T-helper 17 cell (primary cell): Measurements from ENCODE around the gene ZWILCH. TPM values are rescaled to one million over a fixed set of nuclear protein-coding genes. Genes with fewer than 3 reads are reported as not detected.

Source experiments
- ATAC-seq: fragments of 150-1000 bp; cut with Tn5 transposase; 2 replicates; pipeline ENCODE4 v1.10.0; 2021; ENCODE audit warnings: mild to moderate bottlenecking, moderate library complexity
- DNase-seq, 3 donors: peaks; one replicate each; pipeline versions ENCODE4 v3.0.0 to v3.0.0-alpha.2; 2020 to 2021
- H3K9me3 ChIP-seq: one replicate; pipeline ENCODE4 v1.7.0; 2013; ENCODE audit warnings: low read length, mild to moderate bottlenecking; ENCODE audit not compliant: control insufficient read depth, poor library complexity, severe bottlenecking
- H3K27ac Mint-ChIP-seq: one replicate; pipeline ENCODE4 v1.8.0; 2022; ENCODE audit warnings: mild to moderate bottlenecking, moderate library complexity, mixed read lengths
- H3K27me3 Mint-ChIP-seq: one replicate; pipeline ENCODE4 v1.8.0; 2022; ENCODE audit warnings: mixed read lengths
- H3K36me3 Mint-ChIP-seq: one replicate; pipeline ENCODE4 v1.8.0; 2022; ENCODE audit warnings: low read depth, mixed read lengths
- H3K4me1 Mint-ChIP-seq: one replicate; pipeline ENCODE4 v1.8.0; 2022; ENCODE audit warnings: mild to moderate bottlenecking, mixed read lengths
- H3K4me3 Mint-ChIP-seq: one replicate; pipeline ENCODE4 v1.8.0; 2022; ENCODE audit warnings: mild to moderate bottlenecking, moderate library complexity, mixed read lengths
- total RNA-seq, 4 donors: library from RNA in 2 of 4; stranded (reverse) in 2 of 4; gene quantifications; one replicate each; pipeline ENCODE4 v1.2.3 and lab custom pipeline; 2022 to 2026

The ZWILCH gene
- total RNA-seq, 2 donors from 2014 or later, result 5.6 to 10.5 TPM

- peaks cover 10% of the 10 kb centered on the region for H3K4me1 Mint-ChIP-seq
- peaks cover 25% of the 10 kb centered on the region for H3K27me3 Mint-ChIP-seq
- no peak overlapping the region for H3K27ac Mint-ChIP-seq
- H3K9me3 ChIP-seq, result no peaks in the 10 kb centered on the region
- ATAC-seq, result no peak
- no peaks in the 10 kb centered on the region for H3K36me3 Mint-ChIP-seq
- no peak for DNase-seq
- H3K4me3 Mint-ChIP-seq, result no peak overlapping the region
These were observed 93.1 kb downstream of the ZWILCH start for GRCh38 chr15:66598095-66598815.

Other genes starting within 250 kb of the ZWILCH start
- gene DIS3L, start 211.8 kb upstream of the ZWILCH start, total RNA-seq, result 10 to 100 TPM; 22.1 to 22.3 TPM
- 1 to 10 TPM; 2.9 to 4.2 TPM for gene TIPIN, start 148.6 kb upstream of the ZWILCH start, total RNA-seq
- 10 to 100 TPM; 39.2 to 57.3 TPM for gene MAP2K1, start 118.4 kb upstream of the ZWILCH start, total RNA-seq
- 10 to 100 TPM; 15.1 to 20.5 TPM for gene SNAPC5, start 7.6 kb upstream of the ZWILCH start, total RNA-seq
- 1,000 to 10,000 TPM; 3,651 to 3,689 TPM for gene RPL4, start 471 bp upstream of the ZWILCH start, total RNA-seq
- gene LCTL, start 60.7 kb downstream of the ZWILCH start, total RNA-seq, result not detected
- under 1 TPM in 1 of 2 donors, not detected in 1; 0.10 TPM for gene SMAD6, start 196.9 kb downstream of the ZWILCH start, total RNA-seq